H1 (cell line): ENCODE results near the gene CNDP2. TPM values are rescaled to one million over a fixed set of nuclear protein-coding genes. Genes with fewer than 3 reads are reported as not detected.

Source experiments
- POLR2AphosphoS5 ChIP-seq: IDR thresholded peaks from 2 replicates; pipeline ENCODE4 v1.6.1; 2011; ENCODE audit warnings: low read depth, low read length
- RXRA ChIP-seq: IDR thresholded peaks from 2 replicates; pipeline ENCODE4 v1.6.1; 2011; ENCODE audit warnings: low read depth, mild to moderate bottlenecking, low read length, moderate library complexity; ENCODE audit not compliant: insufficient read depth
- TAF1 ChIP-seq: IDR thresholded peaks from 2 replicates; pipeline ENCODE4 v1.6.1; 2011; ENCODE audit warnings: mild to moderate bottlenecking, low read depth, low read length
- YY1 ChIP-seq: IDR thresholded peaks from 2 replicates; pipeline ENCODE4 v1.6.1; 2011; ENCODE audit warnings: low read depth, mild to moderate bottlenecking, low read length
- polyA plus RNA-seq, 7 experiments: library from polyadenylated mRNA; depleted of rRNA in 3 of 7; stranded (reverse) in 5 of 7; unstranded in 2 of 7; fragments of >200 nt in 5 of 7; fragments of 200-250 nt in 2 of 7; gene quantifications; 1 replicate in 5 of 7; 2 replicates in 1 of 7; 4 replicates in 1 of 7; pipeline versions ENCODE4 v1.2.1 to v1.2.3, GENCODE V29; 2011 to 2013; ENCODE audit warnings: missing spikeins in 2 of 7, mixed read lengths in 2 of 7
- total RNA-seq: library from RNA; stranded (reverse); fragmentation: NEBNext Ultra II Directional; extraction: Animal tissue kit (Norgen Biotek cat#: 25700); gene quantifications from 2 replicates; pipeline ENCODE4 v1.2.1, GENCODE V29; 2021

Gene CNDP2
- total and polyA plus RNA-seq, 2 of the 8 experiments (the other 6 are each of a cell fraction or from before 2014, with no cell fraction given) = 71.8 to 243 TPM

GRCh38 chr18:74528478-74528877 is 32.3 kb downstream of the CNDP2 start (continued):
- TF ChIP-seq TAF1 (no peak), POLR2AphosphoS5 (no peak), RXRA (no peak), YY1 (no peak)
